SK-N-SH (cell line): ENCODE measurements around the gene MRPL52. TPM values are rescaled to one million over a fixed set of nuclear protein-coding genes. Genes with fewer than 3 reads are reported as not detected.

Experiments
- CTCF ChIA-PET: fragments of 300-600, 350-600 bp; formaldehyde crosslinking; extraction: SDS; loops from one replicate; lab custom pipeline; 2021; lab: Yijun Ruan, JAX
- POLR2A ChIA-PET: fragments of 350-600 bp; sonication (Branson Sonifier 250); formaldehyde crosslinking; extraction: SDS; loops from one replicate; lab custom pipeline; 2020; ENCODE audit warnings: antibody characterized with exemption, inconsistent platforms; lab: Yijun Ruan, JAX
- DNase-seq: peaks from one replicate; pipeline ENCODE4 v3.0.0; 2012
- H2AFZ ChIP-seq: fragments of 200-600 bp; sonication (generic); 2 replicates; pipeline ENCODE4 v1.8.1; 2016; ENCODE audit warnings: antibody characterized with exemption, mild to moderate bottlenecking, low read depth
- H3F3A ChIP-seq: fragments of 200-600 bp; sonication (generic); replicated peaks from 2 replicates; pipeline ENCODE3; 2016; ENCODE audit warnings: antibody characterized with exemption, mild to moderate bottlenecking; ENCODE audit not compliant: insufficient read depth
- H3K27ac ChIP-seq, 2 experiments: fragments of 200-500 bp in 1 of 2; fragments of 200-600 bp in 1 of 2; sonication (Bioruptor generic) in 1 of 2; sonication (generic), shearing (Covaris generic) in 1 of 2; 2 replicates each; pipeline versions ENCODE4 v1.5.1 to v1.6.1; 2014 to 2016; ENCODE audit warnings: low read depth in 2 of 2, inconsistent platforms in 1 of 2, low read length in 1 of 2, mild to moderate bottlenecking in 1 of 2, mixed read lengths in 1 of 2
- H3K27me3 ChIP-seq: fragments of 200-600 bp; sonication (generic), shearing (Covaris generic); 2 replicates; pipeline ENCODE4 v1.6.1; 2016; ENCODE audit warnings: mixed run types; ENCODE audit not compliant: insufficient read depth
- H3K36me3 ChIP-seq, 2 experiments: fragments of 200-500 bp in 1 of 2; fragments of 200-600 bp in 1 of 2; sonication (Bioruptor generic) in 1 of 2; sonication (generic) in 1 of 2; replicated peaks in 1 of 2; 2 replicates each; pipeline versions ENCODE3 to v1.5.1; 2014 to 2016; ENCODE audit warnings: low read length in 1 of 2, mild to moderate bottlenecking in 1 of 2; ENCODE audit not compliant: insufficient read depth in 2 of 2, control insufficient read depth in 1 of 2
- H3K4me1 ChIP-seq, 2 experiments: fragments of 200-500 bp in 1 of 2; fragments of 200-600 bp in 1 of 2; sonication (Bioruptor generic) in 1 of 2; sonication (generic), shearing (Covaris generic) in 1 of 2; 2 replicates each; pipeline versions ENCODE4 v1.5.1 to v1.6.1; 2014 to 2016; ENCODE audit warnings: low read depth in 1 of 2, low read length in 1 of 2, mixed run types in 1 of 2; ENCODE audit not compliant: insufficient read depth in 2 of 2, control insufficient read depth in 1 of 2
- H3K4me2 ChIP-seq: fragments of 200-600 bp; sonication (generic), shearing (Covaris generic); 2 replicates; pipeline ENCODE4 v1.6.1; 2017; ENCODE audit warnings: mixed run types
- H3K4me3 ChIP-seq, 2 experiments: fragments of 200-500 bp in 1 of 2; fragments of 200-600 bp in 1 of 2; sonication (Bioruptor generic) in 1 of 2; sonication (generic), shearing (Covaris generic) in 1 of 2; 2 replicates each; pipeline versions ENCODE4 v1.5.1 to v1.8.1; 2014 to 2016; ENCODE audit warnings: low read depth in 2 of 2, inconsistent platforms in 1 of 2, low read length in 1 of 2, mild to moderate bottlenecking in 1 of 2, mixed read lengths in 1 of 2, moderate library complexity in 1 of 2
- H3K79me2 ChIP-seq: fragments of 200-600 bp; sonication (generic); 2 replicates; pipeline ENCODE4 v1.8.1; 2017; ENCODE audit warnings: mild to moderate bottlenecking; ENCODE audit not compliant: insufficient read depth
- H3K9ac ChIP-seq: fragments of 200-600 bp; sonication (generic); 2 replicates; pipeline ENCODE4 v1.6.1; 2017; ENCODE audit warnings: mixed run types
- H3K9me2 ChIP-seq: fragments of 200-600 bp; sonication (generic); 2 replicates; pipeline ENCODE4 v1.6.1; 2017; ENCODE audit warnings: mixed run types
- H3K9me3 ChIP-seq: fragments of 200-600 bp; sonication (generic); 2 replicates; pipeline ENCODE4 v1.6.1; 2017; ENCODE audit warnings: mixed run types, mild to moderate bottlenecking, moderate library complexity
- H4K20me1 ChIP-seq: fragments of 200-600 bp; sonication (generic); 2 replicates; pipeline ENCODE4 v1.6.1; 2017; ENCODE audit warnings: mild to moderate bottlenecking, mixed run types; ENCODE audit not compliant: insufficient read depth
- CHD2 ChIP-seq: fragments of 150-350 bp; IDR thresholded peaks from 2 replicates; pipeline ENCODE4 v1.6.1; 2018; ENCODE audit warnings: low read length; ENCODE audit not compliant: partially characterized antibody
- EP300 ChIP-seq, 2 experiments: IDR thresholded peaks; 2 replicates each; pipeline versions ENCODE4 v1.4.0 to v1.6.1; 2012; ENCODE audit warnings: borderline replicate concordance in 1 of 2, low read depth in 1 of 2, low read length in 1 of 2
- EZH2phosphoT487 ChIP-seq: fragments of 200-600 bp; sonication (generic); IDR thresholded peaks from 2 replicates; pipeline ENCODE4 v1.6.1; 2017; ENCODE audit warnings: low read depth, mixed run types, mild to moderate bottlenecking, antibody characterized with exemption, moderate library complexity, borderline replicate concordance
- FOXJ3 ChIP-seq: sonication (generic); formaldehyde crosslinking; IDR thresholded peaks from 2 replicates; pipeline ENCODE4 v1.5.1; 2020; ENCODE audit warnings: mild to moderate bottlenecking, missing genetic modification reagents
- GATA2 ChIP-seq: sonication (generic); formaldehyde crosslinking; IDR thresholded peaks from 2 replicates; pipeline ENCODE4 v1.5.0; 2020; ENCODE audit warnings: mild to moderate bottlenecking, missing genetic modification reagents
- MAX ChIP-seq: IDR thresholded peaks from 2 replicates; pipeline ENCODE4 v1.4.0; 2012; ENCODE audit warnings: low read depth
- MXI1 ChIP-seq: IDR thresholded peaks from 2 replicates; pipeline ENCODE4 v1.6.1; 2012; ENCODE audit warnings: mild to moderate bottlenecking, low read depth, low read length, improper control_type of control experiment
- NRF1 ChIP-seq: IDR thresholded peaks from 2 replicates; pipeline ENCODE4 v1.6.1; 2012; ENCODE audit warnings: low read depth, mild to moderate bottlenecking, low read length
- PBX3 ChIP-seq: IDR thresholded peaks from 2 replicates; pipeline ENCODE4; 2012
- POLR2AphosphoS5 ChIP-seq: IDR thresholded peaks from 2 replicates; pipeline ENCODE4 v1.6.1; 2012; ENCODE audit warnings: low read depth, low read length
- RCOR1 ChIP-seq: fragments of 150-350 bp; IDR thresholded peaks from 2 replicates; pipeline ENCODE4 v1.6.1; 2017; ENCODE audit warnings: antibody characterized with exemption, low read length
- RFX5 ChIP-seq: IDR thresholded peaks from 2 replicates; pipeline ENCODE4 v1.6.1; 2012; ENCODE audit warnings: mild to moderate bottlenecking, improper control_type of control experiment, low read length
- RXRA ChIP-seq: IDR thresholded peaks from 2 replicates; pipeline ENCODE4 v1.4.0; 2012; ENCODE audit warnings: low read depth, mild to moderate bottlenecking, borderline replicate concordance
- SMC3 ChIP-seq: IDR thresholded peaks from 2 replicates; pipeline ENCODE4 v1.6.1; 2012; ENCODE audit warnings: low read depth, low read length, improper control_type of control experiment
- TCF12 ChIP-seq: IDR thresholded peaks from 2 replicates; pipeline ENCODE4 v1.4.0; 2012
- USF1 ChIP-seq: IDR thresholded peaks from 2 replicates; pipeline ENCODE4 v1.4.0; 2012; ENCODE audit warnings: low read depth, borderline replicate concordance
- WGBS: methylation state at CpG from one replicate; pipeline ENCODE4 v1.1.6; 2017; ENCODE audit warnings: low lambda C conversion rate; 5-methylcytosine and 5-hydroxymethylcytosine counted together
- polyA plus RNA-seq, 3 experiments: library from polyadenylated mRNA; depleted of rRNA; stranded (reverse); fragments of >200 nt; gene quantifications; 2 replicates each; pipeline ENCODE4 v1.2.3, GENCODE V29; 2012

The MRPL52 gene
- polyA plus RNA-seq, 1 of the 3 experiments (the other 2 are of a cell fraction), result 116 TPM

GRCh38 chr14:22797017-22797917 lies 32.4 kb upstream of the MRPL52 start:
- Histone ChIP-seq H3K9ac (no peak overlapping the region), H3K4me2 (no peak overlapping the region), H3K27ac (no peak overlapping the region), H3K4me3 (no peak overlapping the region), H3K4me1 (no peaks in the 10 kb centered on the region), H3F3A (no peaks in the 10 kb centered on the region), H3K36me3 (no peaks in the 10 kb centered on the region), H3K9me3 (no peaks in the 10 kb centered on the region), H3K9me2 (no peaks in the 10 kb centered on the region), H4K20me1 (no peaks in the 10 kb centered on the region), H2AFZ (no peak overlapping the region), H3K27me3 (peaks cover 64% of the 10 kb centered on the region), H3K79me2 (no peaks in the 10 kb centered on the region)
- CTCF ChIA-PET, result interaction anchor here (1.9 kb wide), 1 partner anchor 240 kb away, joined by 4 read pairs; no protein-coding TSS in a partner anchor
- POLR2A ChIA-PET, result no interaction called here
- WGBS, result 5% methylated on average over 5 of the region's 5 CpGs
- DNase-seq, result no peak
- TF ChIP-seq MAX (no peak), EP300 (IDR thresholded peaks at IDR 0.05; ENCODE audit: borderline replicate concordance in 1 of 2, low read depth in 1 of 2, low read length in 1 of 2) (no peak), NRF1 (no peak), MXI1 (no peak), USF1 (no peak), GATA2 (CRISPR knock-in tag) (no peak), FOXJ3 (CRISPR knock-in tag) (no peak), SMC3 (no peak), POLR2AphosphoS5 (no peak), RXRA (no peak), EZH2phosphoT487 (no peak), TCF12 (no peak), PBX3 (no peak), RCOR1 (no peak), RFX5 (no peak), CHD2 (no peak)
